HG02840 (cell line): Measurements from ENCODE around the gene NAT8.
"Not testable (repeated sequence)": the region's sequence is repeated elsewhere in the genome, so short reads cannot be mapped to it uniquely, and the experiment has no call there.

Source experiments
- ATAC-seq: cut with Tn5 transposase; IDR thresholded peaks from one replicate; pipeline ENCODE4 v1.9.1; 2021; ENCODE audit warnings: mild to moderate bottlenecking, moderate library complexity, moderate number of reproducible peaks; ENCODE audit not compliant: unreplicated experiment, low FRiP score

The NAT8 gene

DNA sequence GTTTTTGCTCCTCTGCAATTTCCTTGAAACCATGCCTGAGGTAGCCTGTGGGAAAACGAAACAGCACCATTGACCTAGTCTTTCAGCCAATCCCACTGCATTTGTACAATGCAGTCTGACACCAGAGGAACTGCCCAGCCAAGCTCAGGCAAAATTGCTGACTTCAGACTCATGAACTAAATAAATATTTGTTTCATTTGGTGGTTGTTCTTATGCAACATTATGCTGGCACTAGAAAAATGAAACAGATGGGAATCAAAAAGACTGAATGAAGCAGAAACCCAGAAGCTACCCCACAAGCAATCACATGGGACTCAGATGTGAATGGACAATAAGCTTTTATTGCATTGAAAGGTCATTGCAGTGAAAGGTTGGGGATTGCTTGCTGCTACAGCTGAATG is 1.7 kb downstream of the NAT8 start:
- no peak for ATAC-seq

DNA sequence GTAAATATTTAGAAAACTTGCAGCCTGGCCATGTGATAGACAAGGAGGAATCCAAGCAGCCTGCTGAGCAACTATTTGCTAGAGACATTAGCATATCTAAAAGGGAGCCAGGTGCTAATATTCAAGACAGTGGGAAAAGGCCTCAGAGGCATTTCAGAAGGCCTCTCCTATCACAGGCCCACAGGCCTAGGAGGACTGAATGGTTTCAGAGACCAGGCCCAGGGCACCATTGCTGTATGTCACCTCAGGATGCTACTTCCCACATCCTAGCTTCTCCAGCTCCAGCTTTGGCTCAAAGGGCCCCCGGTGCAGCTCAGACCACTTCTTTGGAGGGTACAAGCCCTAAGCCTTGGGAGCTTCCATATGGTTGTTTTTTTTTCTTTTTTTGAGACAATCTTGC is 3.8 kb downstream of the NAT8 start:
- no peak for ATAC-seq

DNA sequence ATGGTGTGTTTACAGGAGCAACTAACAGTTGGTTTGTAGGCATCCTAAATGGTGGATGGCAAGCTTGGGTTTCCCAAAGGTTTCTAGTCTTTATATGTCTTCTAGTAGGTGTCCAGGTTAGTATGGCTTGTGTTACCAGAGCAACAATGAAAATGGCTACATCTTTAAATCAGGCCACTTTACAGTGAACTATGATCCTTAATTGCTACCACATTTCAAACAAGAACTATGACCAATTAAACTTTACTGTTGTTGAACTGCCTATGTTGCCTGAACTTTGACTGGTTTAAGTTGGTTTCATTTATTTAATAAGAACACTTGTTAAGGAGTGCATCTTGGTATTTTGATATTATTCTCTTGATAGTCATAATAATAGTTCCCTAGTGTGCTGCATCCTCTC is 5.2 kb downstream of the NAT8 start:
- not testable (repeated sequence) for ATAC-seq

DNA sequence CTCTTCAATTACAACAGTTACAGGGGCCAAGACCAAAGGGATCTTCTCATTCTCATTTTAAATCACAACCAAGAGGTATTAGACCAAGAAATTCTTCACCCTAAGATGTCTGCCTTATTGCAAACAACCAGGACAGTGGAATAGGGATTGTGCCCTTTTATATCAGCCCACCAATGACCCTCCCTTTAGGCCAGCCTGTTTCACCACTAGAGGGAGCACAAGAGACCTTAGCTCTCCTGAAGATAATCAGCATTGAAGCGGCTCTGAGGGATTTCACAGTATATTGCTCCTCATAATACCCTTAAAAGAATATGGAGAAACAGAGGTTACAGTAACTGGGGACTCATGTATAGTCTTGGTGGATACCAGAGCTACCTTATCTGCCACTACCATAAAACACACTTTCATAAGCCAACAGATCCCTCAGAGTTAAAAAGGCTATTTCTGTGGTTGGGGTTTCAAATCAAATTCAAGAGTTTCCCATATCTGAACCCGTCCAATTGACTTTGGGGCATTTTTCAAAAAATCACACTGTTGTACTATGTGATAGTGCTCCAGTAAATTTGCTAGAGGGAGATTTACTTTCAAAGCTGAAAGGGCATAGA is 11.5 kb downstream of the NAT8 start:
- ATAC-seq: not testable (repeated sequence)

DNA sequence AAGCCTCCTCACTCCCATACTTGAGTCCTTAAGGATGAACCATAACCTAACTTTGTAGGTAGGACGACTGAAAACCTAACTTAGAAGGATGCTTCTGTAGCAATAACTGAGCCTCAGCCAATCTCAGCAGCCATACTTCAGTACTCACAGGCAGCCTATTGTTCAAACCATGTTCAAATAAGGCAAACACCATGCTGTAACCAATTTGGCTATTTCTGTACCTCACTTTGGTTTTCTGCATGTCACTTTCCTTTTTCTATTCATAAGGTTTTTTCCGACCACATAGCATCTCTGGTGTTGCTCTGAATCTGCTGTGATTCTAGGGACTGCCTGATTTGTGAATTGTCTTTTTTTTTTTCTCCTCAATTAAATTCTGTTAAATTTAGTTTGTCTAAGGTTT is 13.7 kb downstream of the NAT8 start:
- peak; percentile 53 for ATAC-seq

DNA sequence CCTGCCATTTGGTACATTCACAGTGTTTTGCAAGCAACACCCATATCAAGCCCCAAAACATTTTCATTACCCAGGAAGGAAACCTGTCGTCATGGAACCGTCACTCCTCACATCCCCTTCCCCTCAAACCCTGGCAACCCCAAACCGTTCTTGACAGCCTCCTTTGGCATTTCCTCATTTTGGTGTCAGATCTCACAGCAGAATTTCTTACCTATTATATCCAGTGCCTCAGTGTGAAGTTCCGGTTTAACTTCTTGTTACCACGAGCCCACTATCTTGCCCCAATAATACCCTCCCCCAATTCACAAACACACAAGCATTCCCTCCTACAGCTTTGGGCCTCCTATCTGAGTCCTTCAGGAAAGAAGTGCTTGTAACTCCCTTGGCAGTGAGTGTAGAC is 16.0 kb downstream of the NAT8 start:
- ATAC-seq: not testable (repeated sequence)

DNA sequence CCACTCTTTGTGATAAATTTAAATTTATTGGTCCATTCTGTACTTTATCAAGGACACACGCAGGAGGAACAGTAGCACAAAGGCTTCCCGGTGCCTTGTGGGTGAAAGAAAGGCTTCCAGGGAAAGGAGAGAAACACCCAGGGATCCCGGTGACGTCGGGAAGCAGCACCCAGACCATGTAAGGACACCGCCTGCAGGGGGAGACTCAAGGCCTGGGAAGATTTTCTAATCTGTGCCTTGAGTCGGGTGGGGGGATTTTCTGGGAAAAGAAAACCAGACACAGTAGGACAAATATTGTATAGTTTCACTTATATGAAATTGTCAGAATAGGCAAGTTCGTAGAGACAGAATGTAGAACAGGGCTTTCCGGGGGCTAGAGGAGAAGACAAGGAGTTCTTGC is 17.6 kb downstream of the NAT8 start:
- ATAC-seq: not testable (repeated sequence)

DNA sequence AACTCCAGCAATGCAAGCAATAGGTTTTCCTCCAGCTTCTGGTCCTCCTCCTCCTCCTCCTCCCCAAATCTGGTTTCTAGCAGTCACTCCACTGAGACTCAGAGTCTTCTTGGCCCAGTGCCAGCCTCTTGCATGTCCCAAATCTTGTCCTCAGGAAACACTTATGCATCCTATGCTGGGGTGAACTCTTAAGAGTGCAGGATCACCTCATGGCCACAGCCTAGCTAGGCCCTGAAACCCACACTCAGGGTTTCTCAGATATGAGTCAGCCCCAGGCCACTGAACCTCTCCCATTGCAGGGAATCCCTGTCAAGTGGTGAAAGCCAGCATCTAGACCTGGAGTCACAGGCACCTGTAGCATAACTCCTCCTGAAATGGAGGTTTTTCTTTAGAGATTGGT is 18.2 kb downstream of the NAT8 start:
- not testable (repeated sequence) for ATAC-seq

DNA sequence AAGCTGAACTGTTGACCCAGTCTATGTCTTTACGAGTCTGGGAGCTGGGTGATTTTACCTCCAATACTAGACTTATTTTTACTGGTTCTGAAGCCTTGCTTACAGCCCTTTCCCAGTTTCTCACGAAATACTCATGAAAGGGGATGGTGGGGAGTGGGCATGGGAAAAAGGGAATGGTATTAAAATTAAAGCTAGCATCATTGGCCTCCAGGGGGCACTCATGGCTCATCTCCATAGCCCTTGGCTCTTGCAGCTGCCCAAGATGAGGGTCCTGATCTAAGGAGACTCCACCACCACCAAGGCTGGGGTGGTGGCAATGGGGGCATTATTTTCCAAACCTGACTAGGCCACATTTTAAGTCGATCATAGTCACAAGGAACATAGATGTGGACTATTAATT is 22.3 kb downstream of the NAT8 start:
- ATAC-seq: not testable (repeated sequence)

DNA sequence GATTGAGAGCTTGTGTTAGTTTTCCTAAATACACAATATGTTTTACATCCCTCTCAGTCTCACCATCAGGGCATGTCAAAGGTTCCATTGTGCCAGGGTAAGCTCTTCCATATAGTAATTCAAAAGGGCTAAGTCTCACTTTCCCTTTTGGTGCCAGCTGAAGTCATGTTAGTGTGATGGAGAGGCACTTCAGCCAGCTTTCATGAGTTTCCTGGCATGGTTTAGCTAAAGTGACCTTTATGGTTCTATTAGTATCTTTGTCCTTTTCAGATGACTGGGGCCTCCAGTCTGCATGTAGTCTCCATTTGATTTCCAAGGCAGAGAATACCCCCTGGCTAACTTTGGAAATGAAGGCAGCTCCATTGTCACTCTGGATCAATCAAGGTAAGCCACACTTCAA is 27.2 kb downstream of the NAT8 start:
- ATAC-seq: no peak

DNA sequence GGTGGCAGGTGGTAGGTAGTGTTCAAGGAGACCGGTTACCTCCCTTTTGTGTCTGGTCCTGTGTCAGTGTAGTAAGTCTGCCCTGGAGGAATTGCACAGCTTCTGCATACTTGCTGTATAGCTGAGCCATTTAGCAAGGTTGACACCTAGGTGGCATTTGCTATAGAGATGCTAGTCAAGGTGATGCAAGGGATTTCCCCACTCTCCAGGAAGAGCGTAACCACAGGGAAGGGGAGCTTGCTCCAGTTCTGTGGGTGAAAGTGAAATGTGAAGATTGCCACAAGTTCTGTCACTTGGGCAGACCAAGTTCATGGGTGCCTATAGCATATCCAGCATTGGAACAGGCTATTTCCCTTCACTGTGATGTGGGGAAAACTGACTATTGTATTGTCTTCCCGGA is 28.1 kb downstream of the NAT8 start:
- no peak for ATAC-seq

DNA sequence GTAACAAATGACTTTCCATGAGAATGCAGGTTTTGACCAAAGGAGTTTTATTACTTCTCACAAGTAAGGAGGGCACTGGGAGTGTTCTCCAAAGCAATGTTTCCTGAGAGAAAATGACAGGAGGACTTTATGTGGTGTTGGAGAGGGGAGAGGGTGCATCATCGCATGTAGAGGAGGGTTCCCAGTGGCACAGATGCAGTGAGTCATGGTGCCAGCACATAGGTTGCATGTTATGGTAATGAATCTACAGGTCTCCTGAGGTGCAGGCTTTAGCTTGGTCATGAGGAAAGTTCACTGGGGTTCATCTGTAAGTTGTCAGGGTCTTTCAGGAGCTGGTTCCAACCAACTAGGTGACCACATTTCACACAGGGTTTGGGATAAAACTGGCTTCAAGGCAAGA is 30.4 kb downstream of the NAT8 start:
- no peak for ATAC-seq

DNA sequence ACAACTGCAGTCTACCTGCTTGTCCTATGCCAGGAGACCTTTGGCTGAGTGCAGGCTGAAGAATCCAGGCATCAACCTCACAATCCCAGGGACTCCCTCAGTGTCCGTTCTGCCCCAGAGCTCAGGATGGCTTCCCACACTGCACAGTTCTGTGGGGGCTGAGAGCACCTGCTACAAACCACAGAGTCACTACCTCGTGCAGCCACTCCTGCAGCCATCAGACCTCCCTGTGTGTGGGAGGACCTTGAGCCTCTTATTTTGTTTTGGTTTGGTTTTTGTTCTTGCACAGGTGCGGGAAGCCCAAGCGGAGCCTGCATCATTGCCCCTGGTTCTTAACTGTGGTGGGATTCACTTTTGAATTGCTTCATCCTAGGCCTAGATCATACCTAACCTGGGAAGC is 31.0 kb downstream of the NAT8 start:
- ATAC-seq: no peak

DNA sequence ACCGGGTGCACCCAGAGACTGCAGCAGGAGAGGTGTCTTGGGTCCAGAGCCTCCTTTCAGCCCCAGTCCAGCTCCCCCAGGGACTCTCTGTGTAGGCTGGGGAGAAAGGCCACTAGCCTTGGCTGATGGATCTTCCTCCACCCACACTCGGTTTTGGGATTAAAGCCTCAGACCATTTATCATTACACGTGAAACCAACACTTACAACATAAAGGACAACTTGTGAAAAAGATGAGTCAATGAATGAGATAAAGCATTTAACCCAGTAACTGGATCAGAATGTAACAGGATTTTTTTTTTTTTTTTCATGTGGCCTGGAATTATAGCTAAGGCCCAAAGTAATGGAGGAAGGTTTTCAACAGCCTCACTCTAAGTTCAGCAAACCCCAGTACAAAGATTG is 32.1 kb downstream of the NAT8 start:
- ATAC-seq: no peak

DNA sequence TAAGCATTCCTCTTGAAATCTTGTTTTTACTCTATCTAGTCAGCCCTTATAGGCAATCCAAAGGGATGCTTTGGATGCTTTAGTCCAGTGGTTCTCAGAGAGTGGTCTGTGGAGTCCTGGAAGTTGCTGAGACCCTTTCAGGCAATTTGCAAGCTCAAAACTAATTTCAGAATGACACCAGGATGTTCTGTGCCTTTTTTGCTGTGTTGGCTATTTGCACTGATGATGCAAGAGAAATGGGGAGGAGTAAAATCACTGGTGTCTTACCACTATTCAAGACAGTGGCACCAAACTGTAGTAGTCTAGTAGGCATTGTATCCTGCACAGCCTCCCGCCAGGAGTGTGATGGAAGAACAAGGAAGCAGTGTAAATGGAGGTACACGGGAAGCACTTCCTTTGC is 37.6 kb downstream of the NAT8 start:
- not testable (repeated sequence) for ATAC-seq

DNA sequence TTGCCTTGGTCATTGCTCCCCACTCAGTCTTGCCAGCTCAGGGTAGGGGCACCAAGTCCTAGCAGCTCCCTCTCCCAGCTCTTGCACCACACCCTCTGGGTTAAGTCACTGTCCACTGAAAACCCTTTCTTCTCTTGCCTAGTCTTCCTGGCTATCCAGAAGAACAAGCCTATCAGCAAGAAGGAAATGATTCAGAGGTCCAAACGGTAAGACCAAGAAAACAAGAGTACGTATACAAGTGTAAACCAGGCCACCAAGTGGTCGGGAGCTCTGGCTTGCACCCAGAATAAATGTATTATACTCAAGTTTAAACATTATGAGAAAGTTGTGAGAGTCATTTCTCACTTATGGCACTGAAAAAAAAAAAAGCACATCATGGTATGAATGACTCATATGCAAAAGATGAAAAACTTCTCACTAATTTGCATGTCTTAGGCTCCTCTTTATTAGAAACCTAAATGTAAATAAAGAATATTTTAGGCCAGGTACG is 39.1 kb downstream of the NAT8 start:
- ATAC-seq: not testable (repeated sequence)

DNA sequence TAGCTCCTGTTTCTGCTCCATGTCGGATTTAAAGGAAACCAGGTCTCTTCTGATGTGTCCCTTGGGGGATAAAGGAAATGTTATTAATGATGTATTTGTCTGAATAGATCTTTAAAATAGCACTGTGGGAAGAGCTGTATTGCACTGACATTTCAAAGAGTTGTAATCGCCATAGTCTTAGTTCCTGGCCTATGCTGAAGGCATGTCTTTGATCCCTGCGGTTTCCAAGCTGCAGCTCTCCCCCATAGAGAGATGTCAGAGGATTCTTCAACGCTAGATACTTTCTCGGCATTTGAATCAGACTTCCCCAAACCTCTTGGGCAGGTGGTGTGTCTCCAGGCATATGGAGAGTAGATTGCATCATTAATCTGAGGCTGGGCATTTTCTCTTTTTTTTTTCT is 40.4 kb downstream of the NAT8 start:
- no peak for ATAC-seq

DNA sequence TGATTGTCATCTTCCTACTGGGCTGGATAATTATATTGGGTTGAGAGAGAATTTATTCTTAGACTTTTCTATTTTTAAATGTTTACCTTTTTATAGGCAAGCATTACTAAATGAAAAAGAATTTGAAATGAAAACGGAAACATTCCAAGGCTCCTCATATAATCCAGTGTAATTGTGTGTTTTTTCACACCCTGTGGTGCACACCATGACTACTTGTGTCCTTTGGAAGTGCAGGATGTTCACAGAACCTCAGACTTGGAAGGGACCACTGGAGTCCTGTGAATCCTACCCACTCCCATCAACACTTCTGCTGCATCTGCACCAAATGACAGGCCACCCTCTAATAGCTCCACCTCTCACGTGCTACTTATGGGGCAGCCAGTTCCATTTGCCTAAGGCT is 48.0 kb downstream of the NAT8 start:
- ATAC-seq: no peak

DNA sequence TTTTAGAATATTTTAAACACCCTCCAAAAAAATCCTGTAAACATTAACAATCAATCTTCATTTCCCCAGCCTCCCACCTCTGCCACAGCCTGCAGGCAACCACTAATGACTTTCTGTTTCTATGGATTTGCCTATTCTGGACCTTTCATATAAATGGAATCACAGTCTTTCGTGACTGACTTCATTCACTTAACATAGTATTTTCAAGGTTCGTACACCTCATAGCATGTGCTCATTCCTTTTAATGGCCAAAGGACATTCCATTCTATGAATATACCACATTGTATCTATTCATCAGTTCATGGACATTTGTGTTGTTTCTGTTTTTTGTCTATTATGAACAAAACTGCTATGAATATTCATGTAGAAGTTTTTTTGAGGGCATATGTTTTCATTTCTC is 48.5 kb downstream of the NAT8 start:
- no peak for ATAC-seq
